Measurements from ENCODE around the gene KRT25.

Gene KRT25

GRCh38 chr17:40796846-40797245 is 41.7 kb upstream of the KRT25 start:
- no peak overlapping the region for H3K4me3 ChIP-seq (ENCODE audit: low read depth in 1 of 2, low read length in 1 of 2)
- H3K27ac ChIP-seq: no peak overlapping the region
- no peak for TF ChIP-seq CTCF (IDR thresholded peaks at IDR 0.05)
- H3K36me3 ChIP-seq: no peaks in the 10 kb centered on the region
- H3K27me3 ChIP-seq: peaks cover 93% of the 10 kb centered on the region
- no peaks in the 10 kb centered on the region for H3K9me3 ChIP-seq
- H3K4me1 ChIP-seq (ENCODE audit: control insufficient read depth in 1 of 2, insufficient read depth in 1 of 2, low read depth in 1 of 2, low read length in 1 of 2): no peaks in the 10 kb centered on the region

GRCh38 chr17:40795019-40795667 is 40.0 kb upstream of the KRT25 start:
- H3K27me3 ChIP-seq: peaks cover 92% of the 10 kb centered on the region
- H3K4me3 ChIP-seq (ENCODE audit: low read depth in 1 of 2, low read length in 1 of 2): no peak overlapping the region
- H3K4me1 ChIP-seq (ENCODE audit: control insufficient read depth in 1 of 2, insufficient read depth in 1 of 2, low read depth in 1 of 2, low read length in 1 of 2): no peaks in the 10 kb centered on the region
- H3K36me3 ChIP-seq: no peaks in the 10 kb centered on the region
- no peak for TF ChIP-seq CTCF (IDR thresholded peaks at IDR 0.05)
- H3K27ac ChIP-seq: no peak overlapping the region
- no peaks in the 10 kb centered on the region for H3K9me3 ChIP-seq

- no peaks in the 10 kb centered on the region for H3K36me3 ChIP-seq
- H3K27ac ChIP-seq: no peak overlapping the region
- no peak overlapping the region for H3K4me3 ChIP-seq (ENCODE audit: low read depth in 1 of 2, low read length in 1 of 2)
- no peaks in the 10 kb centered on the region for H3K4me1 ChIP-seq (ENCODE audit: control insufficient read depth in 1 of 2, insufficient read depth in 1 of 2, low read depth in 1 of 2, low read length in 1 of 2)
- H3K9me3 ChIP-seq: no peaks in the 10 kb centered on the region
- H3K27me3 ChIP-seq: peaks cover 92% of the 10 kb centered on the region
- no peak for TF ChIP-seq CTCF (IDR thresholded peaks at IDR 0.05)
These were observed 39.3 kb upstream of the KRT25 start for GRCh38 chr17:40794466-40794865.

- TF ChIP-seq CTCF (IDR thresholded peaks at IDR 0.05): no peak
- H3K36me3 ChIP-seq: no peaks in the 10 kb centered on the region
- no peaks in the 10 kb centered on the region for H3K9me3 ChIP-seq
- H3K27ac ChIP-seq: no peak overlapping the region
- H3K27me3 ChIP-seq: peaks cover 92% of the 10 kb centered on the region
- H3K4me1 ChIP-seq (ENCODE audit: control insufficient read depth in 1 of 2, insufficient read depth in 1 of 2, low read depth in 1 of 2, low read length in 1 of 2): no peaks in the 10 kb centered on the region
- H3K4me3 ChIP-seq (ENCODE audit: low read depth in 1 of 2, low read length in 1 of 2): no peak overlapping the region
These were observed 38.7 kb upstream of the KRT25 start for GRCh38 chr17:40793832-40794231.

- no peak overlapping the region for H3K4me3 ChIP-seq (ENCODE audit: low read depth in 1 of 2, low read length in 1 of 2)
These were observed 36.8 kb upstream of the KRT25 start for GRCh38 chr17:40791787-40792436.

More at GRCh38 chr17:40791787-40792436, 36.8 kb upstream of the KRT25 start:
- no peaks in the 10 kb centered on the region for H3K4me1 ChIP-seq (ENCODE audit: control insufficient read depth in 1 of 2, insufficient read depth in 1 of 2, low read depth in 1 of 2, low read length in 1 of 2)
- no peak overlapping the region for H3K27ac ChIP-seq
- no peaks in the 10 kb centered on the region for H3K9me3 ChIP-seq
- no peak for TF ChIP-seq CTCF (IDR thresholded peaks at IDR 0.05)
- peaks cover 82% of the 10 kb centered on the region for H3K27me3 ChIP-seq
- H3K36me3 ChIP-seq: no peaks in the 10 kb centered on the region
